K562 (cell line): Measurements from ENCODE around the gene CATSPER1. TPM values are rescaled to one million over a fixed set of nuclear protein-coding genes. Genes with fewer than 3 reads are reported as not detected.

ENCODE experiments used
- CBX2 ChIP-seq: fragments of 200-600 bp; sonication (generic); IDR thresholded peaks from one replicate; pipeline ENCODE4 v1.6.1; 2012; ENCODE audit warnings: mild to moderate bottlenecking, low read length, inconsistent platforms; ENCODE audit not compliant: insufficient read depth, poor library complexity, severe bottlenecking
- CHCHD3 ChIP-seq: fragments of 250-450 bp; sonication (Bioruptor Pico); IDR thresholded peaks from 2 replicates; pipeline ENCODE4 v2.1.2; 2022; ENCODE audit warnings: mild to moderate bottlenecking
- DPF2 ChIP-seq: fragments of 450-650 bp; IDR thresholded peaks from 2 replicates; pipeline ENCODE4 v1.6.1; 2016
- FOXP1 ChIP-seq: sonication (generic); formaldehyde crosslinking; IDR thresholded peaks from 2 replicates; pipeline ENCODE4 v1.8.0; 2022; ENCODE audit warnings: mild to moderate bottlenecking, missing genetic modification reagents
- GATAD2B ChIP-seq: fragments of 450-650 bp; IDR thresholded peaks from 2 replicates; pipeline ENCODE4 v1.6.1; 2017; ENCODE audit warnings: mild to moderate bottlenecking, borderline replicate concordance
- HCFC1 ChIP-seq: IDR thresholded peaks from 2 replicates; pipeline ENCODE4 v1.6.1; 2012; ENCODE audit warnings: low read depth, low read length, improper control_type of control experiment
- HMG20B ChIP-seq: fragments of 250-450 bp; sonication (Bioruptor Pico); IDR thresholded peaks from 2 replicates; pipeline ENCODE4 v1.5.0; 2021; ENCODE audit warnings: mild to moderate bottlenecking
- RUNX1 ChIP-seq: sonication (generic); IDR thresholded peaks from 2 replicates; pipeline ENCODE4 v1.6.1; 2016; ENCODE audit warnings: antibody characterized with exemption, low read depth
- SLC30A9 ChIP-seq: fragments of 250-450 bp; sonication (Bioruptor Pico); IDR thresholded peaks from 2 replicates; pipeline ENCODE4 v1.8.0; 2022; ENCODE audit warnings: mild to moderate bottlenecking, moderate library complexity
- WHSC1 ChIP-seq: IDR thresholded peaks from one replicate; pipeline ENCODE4 v1.6.1; 2012; ENCODE audit warnings: low read length, control low read depth, inconsistent platforms
- ZNF124 ChIP-seq: sonication (generic); formaldehyde crosslinking; IDR thresholded peaks from 2 replicates; pipeline ENCODE4 v1.8.1; 2022; ENCODE audit warnings: missing genetic modification reagents
- ZNF311 ChIP-seq: fragments of 250-450 bp; sonication (Bioruptor Pico); IDR thresholded peaks from 2 replicates; pipeline ENCODE4 v1.4.0; 2020; ENCODE audit warnings: mild to moderate bottlenecking, moderate library complexity
- ZNF696 ChIP-seq: fragments of 250-450 bp; sonication (Bioruptor Pico); conservative IDR thresholded peaks from 2 replicates; pipeline ENCODE4 v1.4.0; 2020; ENCODE audit warnings: mild to moderate bottlenecking, moderate library complexity
- ZNF785 ChIP-seq: fragments of 250-450 bp; sonication (Bioruptor Pico); IDR thresholded peaks from 2 replicates; pipeline ENCODE4 v1.4.0; 2020; ENCODE audit warnings: mild to moderate bottlenecking
- ZSCAN32 ChIP-seq: fragments of 450-650 bp; formaldehyde crosslinking; IDR thresholded peaks from 2 replicates; pipeline ENCODE4 v1.4.0; 2020; ENCODE audit warnings: mild to moderate bottlenecking, moderate library complexity
- polyA plus RNA-seq, 8 experiments: library from polyadenylated mRNA; depleted of rRNA in 4 of 8; stranded (reverse) in 5 of 8; unstranded in 3 of 8; fragments of >200 nt; fragmentation: Nextera tagmentation in 2 of 8; fragmentation: Illumina TruSeq in 1 of 8; extraction: Ambion mirVana in 2 of 8; extraction: Trizol in 1 of 8; gene quantifications; 2 replicates each; pipeline versions ENCODE4 v1.2.1 to v1.2.3, GENCODE V29; 2011 to 2014; ENCODE audit warnings: inconsistent platforms in 1 of 8, missing spikeins in 1 of 8
- total RNA-seq, 7 experiments: library from RNA; depleted of rRNA in 6 of 7; stranded (reverse); fragments of >200 nt in 6 of 7; fragmentation: Illumina TruSeq in 2 of 7; extraction: Trizol in 2 of 7; gene quantifications; 2 replicates each; pipeline versions ENCODE4 v1.2.1 to v1.2.3, GENCODE V29; 2011 to 2021; ENCODE audit warnings: low replicate concordance in 1 of 7
- TF ChIP-seq, protein P1 (sequence below): fragments of 200-800 bp; sonication (Bioruptor generic); IDR thresholded peaks from 2 replicates; pipeline ENCODE4 v1.6.1; 2017; ENCODE audit warnings: missing genetic modification characterization, missing compliant biosample characterization
- TF ChIP-seq, protein P2 (sequence below): conservative IDR thresholded peaks from 2 replicates; pipeline ENCODE4 v1.6.1; 2011; ENCODE audit warnings: low read depth, mild to moderate bottlenecking, low read length; ENCODE audit not compliant: control insufficient read depth
- TF ChIP-seq, protein P3 (sequence below): fragments of 250-450 bp; sonication (Bioruptor Pico); IDR thresholded peaks from 2 replicates; pipeline ENCODE4 v1.4.0; 2020; ENCODE audit warnings: mild to moderate bottlenecking, moderate library complexity
- TF ChIP-seq, protein P4 (sequence below): fragments of 450-650 bp; IDR thresholded peaks from 2 replicates; pipeline ENCODE4 v1.6.1; 2018; ENCODE audit warnings: mild to moderate bottlenecking, low read depth; ENCODE audit not compliant: partially characterized antibody

The CATSPER1 gene
- total and polyA plus RNA-seq, 9 of the 15 experiments (the other 6 are each of a cell fraction or from before 2014, with no cell fraction given) = 0.21 to 3.3 (median 0.76) TPM

DNA sequence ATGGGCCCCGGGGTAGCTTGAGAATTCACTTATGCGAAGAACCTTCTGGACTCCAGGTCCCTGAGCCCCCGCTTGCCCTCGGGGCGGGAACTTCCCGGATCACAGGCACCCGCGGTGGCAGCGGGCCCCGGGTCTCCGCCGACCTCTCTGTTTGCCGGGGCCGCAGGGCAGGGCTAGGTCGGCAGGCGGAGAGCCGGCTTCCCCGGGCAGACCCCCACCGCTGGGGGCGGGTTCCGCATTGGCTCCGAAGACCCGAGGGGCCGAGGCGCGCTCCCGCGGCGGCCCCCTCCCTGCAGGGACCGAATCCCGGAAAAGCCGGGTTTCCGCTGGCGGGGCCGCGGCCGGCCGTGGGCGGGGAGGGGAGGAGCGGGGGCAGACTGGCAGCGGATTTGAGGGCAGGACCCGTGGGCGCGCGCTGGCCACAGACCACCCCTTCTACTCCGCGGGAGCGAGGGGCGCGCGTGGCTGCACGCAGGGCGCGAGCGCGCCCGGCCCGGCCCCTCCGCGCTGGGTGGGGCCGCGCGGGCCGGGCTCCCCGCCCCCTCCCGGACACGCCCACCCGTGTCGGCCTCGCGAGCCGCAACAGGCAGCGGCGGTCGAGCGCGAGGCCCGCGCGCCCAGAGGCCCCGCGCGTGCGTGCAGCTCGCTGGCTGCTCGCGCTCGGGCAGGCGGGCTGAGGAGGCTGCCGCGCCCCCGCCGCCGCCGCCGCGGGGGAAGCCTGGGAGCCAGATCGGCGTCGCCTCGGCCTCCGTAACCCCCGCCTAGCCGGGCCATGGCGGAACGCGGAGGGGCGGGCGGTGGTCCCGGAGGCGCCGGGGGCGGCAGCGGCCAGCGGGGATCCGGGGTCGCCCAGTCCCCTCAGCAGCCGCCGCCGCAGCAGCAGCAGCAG lies 43.7 kb upstream of the CATSPER1 start, which contains the start of gene PACS1 (continued):
- no peak for TF ChIP-seq ZNF696 (CRISPR knock-in tag)
- TF ChIP-seq ZSCAN32 (CRISPR knock-in tag) = 0 out of 2 replicates have a peak, but pooled peaks have one; percentile 54
- TF ChIP-seq RUNX1 = no peak
- no peak for TF ChIP-seq DPF2
- no peak for TF ChIP-seq SLC30A9 (CRISPR knock-in tag)
- TF ChIP-seq, protein P1, sequence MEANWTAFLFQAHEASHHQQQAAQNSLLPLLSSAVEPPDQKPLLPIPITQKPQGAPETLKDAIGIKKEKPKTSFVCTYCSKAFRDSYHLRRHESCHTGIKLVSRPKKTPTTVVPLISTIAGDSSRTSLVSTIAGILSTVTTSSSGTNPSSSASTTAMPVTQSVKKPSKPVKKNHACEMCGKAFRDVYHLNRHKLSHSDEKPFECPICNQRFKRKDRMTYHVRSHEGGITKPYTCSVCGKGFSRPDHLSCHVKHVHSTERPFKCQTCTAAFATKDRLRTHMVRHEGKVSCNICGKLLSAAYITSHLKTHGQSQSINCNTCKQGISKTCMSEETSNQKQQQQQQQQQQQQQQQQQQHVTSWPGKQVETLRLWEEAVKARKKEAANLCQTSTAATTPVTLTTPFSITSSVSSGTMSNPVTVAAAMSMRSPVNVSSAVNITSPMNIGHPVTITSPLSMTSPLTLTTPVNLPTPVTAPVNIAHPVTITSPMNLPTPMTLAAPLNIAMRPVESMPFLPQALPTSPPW = peak; percentile 84
- no peak for TF ChIP-seq HCFC1
- TF ChIP-seq ZNF124 (CRISPR knock-in tag) = no peak
- no peak for TF ChIP-seq FOXP1
- TF ChIP-seq, protein P2, sequence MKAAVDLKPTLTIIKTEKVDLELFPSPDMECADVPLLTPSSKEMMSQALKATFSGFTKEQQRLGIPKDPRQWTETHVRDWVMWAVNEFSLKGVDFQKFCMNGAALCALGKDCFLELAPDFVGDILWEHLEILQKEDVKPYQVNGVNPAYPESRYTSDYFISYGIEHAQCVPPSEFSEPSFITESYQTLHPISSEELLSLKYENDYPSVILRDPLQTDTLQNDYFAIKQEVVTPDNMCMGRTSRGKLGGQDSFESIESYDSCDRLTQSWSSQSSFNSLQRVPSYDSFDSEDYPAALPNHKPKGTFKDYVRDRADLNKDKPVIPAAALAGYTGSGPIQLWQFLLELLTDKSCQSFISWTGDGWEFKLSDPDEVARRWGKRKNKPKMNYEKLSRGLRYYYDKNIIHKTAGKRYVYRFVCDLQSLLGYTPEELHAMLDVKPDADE = no peak; the same call in none of the 2 replicates
- TF ChIP-seq ZNF785 (CRISPR knock-in tag) = no peak
- TF ChIP-seq, protein P3, sequence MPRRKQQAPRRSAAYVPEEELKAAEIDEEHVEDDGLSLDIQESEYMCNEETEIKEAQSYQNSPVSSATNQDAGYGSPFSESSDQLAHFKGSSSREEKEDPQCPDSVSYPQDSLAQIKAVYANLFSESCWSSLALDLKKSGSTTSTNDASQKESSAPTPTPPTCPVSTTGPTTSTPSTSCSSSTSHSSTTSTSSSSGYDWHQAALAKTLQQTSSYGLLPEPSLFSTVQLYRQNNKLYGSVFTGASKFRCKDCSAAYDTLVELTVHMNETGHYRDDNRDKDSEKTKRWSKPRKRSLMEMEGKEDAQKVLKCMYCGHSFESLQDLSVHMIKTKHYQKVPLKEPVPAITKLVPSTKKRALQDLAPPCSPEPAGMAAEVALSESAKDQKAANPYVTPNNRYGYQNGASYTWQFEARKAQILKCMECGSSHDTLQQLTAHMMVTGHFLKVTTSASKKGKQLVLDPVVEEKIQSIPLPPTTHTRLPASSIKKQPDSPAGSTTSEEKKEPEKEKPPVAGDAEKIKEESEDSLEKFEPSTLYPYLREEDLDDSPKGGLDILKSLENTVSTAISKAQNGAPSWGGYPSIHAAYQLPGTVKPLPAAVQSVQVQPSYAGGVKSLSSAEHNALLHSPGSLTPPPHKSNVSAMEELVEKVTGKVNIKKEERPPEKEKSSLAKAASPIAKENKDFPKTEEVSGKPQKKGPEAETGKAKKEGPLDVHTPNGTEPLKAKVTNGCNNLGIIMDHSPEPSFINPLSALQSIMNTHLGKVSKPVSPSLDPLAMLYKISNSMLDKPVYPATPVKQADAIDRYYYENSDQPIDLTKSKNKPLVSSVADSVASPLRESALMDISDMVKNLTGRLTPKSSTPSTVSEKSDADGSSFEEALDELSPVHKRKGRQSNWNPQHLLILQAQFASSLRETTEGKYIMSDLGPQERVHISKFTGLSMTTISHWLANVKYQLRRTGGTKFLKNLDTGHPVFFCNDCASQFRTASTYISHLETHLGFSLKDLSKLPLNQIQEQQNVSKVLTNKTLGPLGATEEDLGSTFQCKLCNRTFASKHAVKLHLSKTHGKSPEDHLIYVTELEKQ (CRISPR knock-in tag) = no peak
- TF ChIP-seq GATAD2B = peak; percentile 84
- TF ChIP-seq WHSC1 = no peak
- no peak for TF ChIP-seq ZNF311 (CRISPR knock-in tag)
- TF ChIP-seq CBX2 = no peak
- TF ChIP-seq HMG20B (CRISPR knock-in tag) = no peak
- 0 out of 2 replicates have a peak, but pooled peaks have one; percentile 50 for TF ChIP-seq CHCHD3 (CRISPR knock-in tag)
- TF ChIP-seq, protein P4, sequence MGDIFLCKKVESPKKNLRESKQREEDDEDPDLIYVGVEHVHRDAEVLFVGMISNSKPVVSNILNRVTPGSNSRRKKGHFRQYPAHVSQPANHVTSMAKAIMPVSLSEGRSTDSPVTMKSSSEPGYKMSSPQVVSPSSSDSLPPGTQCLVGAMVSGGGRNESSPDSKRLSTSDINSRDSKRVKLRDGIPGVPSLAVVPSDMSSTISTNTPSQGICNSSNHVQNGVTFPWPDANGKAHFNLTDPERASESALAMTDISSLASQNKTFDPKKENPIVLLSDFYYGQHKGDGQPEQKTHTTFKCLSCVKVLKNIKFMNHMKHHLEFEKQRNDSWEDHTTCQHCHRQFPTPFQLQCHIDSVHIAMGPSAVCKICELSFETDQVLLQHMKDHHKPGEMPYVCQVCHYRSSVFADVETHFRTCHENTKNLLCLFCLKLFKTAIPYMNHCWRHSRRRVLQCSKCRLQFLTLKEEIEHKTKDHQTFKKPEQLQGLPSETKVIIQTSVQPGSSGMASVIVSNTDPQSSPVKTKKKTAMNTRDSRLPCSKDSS = no peak
